PFSK-1 (cell line): Measurements from ENCODE around the gene PCGF2.

Source experiments
- POLR2AphosphoS5 ChIP-seq: IDR thresholded peaks from 2 replicates; pipeline ENCODE4 v1.6.1; 2012; ENCODE audit warnings: low read depth, mild to moderate bottlenecking, control low read depth, low read length, moderate library complexity
- TAF1 ChIP-seq: IDR thresholded peaks from 2 replicates; pipeline ENCODE4 v1.6.1; 2012; ENCODE audit warnings: low read length, control low read depth, borderline replicate concordance; ENCODE audit not compliant: insufficient read depth

- no peak for TF ChIP-seq POLR2AphosphoS5
- TF ChIP-seq TAF1, result no peak
Measured at GRCh38 chr17:38779965-38780752, 32.0 kb upstream of the PCGF2 start.
